CD4-positive, alpha-beta memory T cell (primary cell): ENCODE results near the gene BAHCC1. TPM values are rescaled to one million over a fixed set of nuclear protein-coding genes. Genes with fewer than 3 reads are reported as not detected.
A peak's percentile ranks its signal among the peaks of the same experiment; 100 is the strongest.

Experiments used
- CTCF ChIA-PET: fragments of 350-600 bp; sonication (Branson Sonifier 250); formaldehyde crosslinking; loops from one replicate; lab custom pipeline; 2021; ENCODE audit warnings: inconsistent platforms; ENCODE audit not compliant: partially characterized antibody; lab: Charles Lee
- POLR2A ChIA-PET: fragments of 350-600 bp; sonication (Branson Sonifier 250); formaldehyde crosslinking; loops from one replicate; lab custom pipeline; 2021; ENCODE audit not compliant: partially characterized antibody; lab: Charles Lee
- DNase-seq, 5 donors: peaks; one replicate each; pipeline versions ENCODE4 v3.0.0 to v3.0.0-alpha.2; 2020 to 2022; ENCODE audit warnings: mixed read lengths in 1 of 5
- H3K27ac ChIP-seq: one replicate; pipeline ENCODE4 v1.7.0; 2013; ENCODE audit warnings: low read depth, low read length
- H3K27me3 ChIP-seq: 2 replicates; pipeline ENCODE4 v1.7.0; 2013; ENCODE audit warnings: mild to moderate bottlenecking, low read length, moderate library complexity; ENCODE audit not compliant: insufficient read depth
- H3K36me3 ChIP-seq: 2 replicates; pipeline ENCODE4 v1.7.0; 2013; ENCODE audit warnings: mild to moderate bottlenecking, low read length, moderate library complexity; ENCODE audit not compliant: insufficient read depth
- H3K4me1 ChIP-seq: 2 replicates; pipeline ENCODE4 v1.7.0; 2013; ENCODE audit warnings: mild to moderate bottlenecking, low read length, moderate library complexity; ENCODE audit not compliant: insufficient read depth
- H3K4me3 ChIP-seq, 2 donors: one replicate each; pipeline ENCODE4 v1.7.0; 2013; ENCODE audit warnings: low read length in 2 of 2, mild to moderate bottlenecking in 1 of 2
- H3K9me3 ChIP-seq, 2 donors: one replicate each; pipeline ENCODE4 v1.7.0; 2013; ENCODE audit warnings: low read length in 2 of 2, control low read depth in 1 of 2; ENCODE audit not compliant: control insufficient read depth in 1 of 2
- H3K27ac Mint-ChIP-seq, 7 donors: one replicate each; pipeline ENCODE4 v1.8.0; 2020 to 2021; ENCODE audit warnings: mixed read lengths in 7 of 7, mild to moderate bottlenecking in 6 of 7, inconsistent platforms in 3 of 7, moderate library complexity in 3 of 7
- H3K27me3 Mint-ChIP-seq, 2 donors: one replicate each; pipeline ENCODE4 v1.8.0; 2020 to 2021; ENCODE audit warnings: mixed read lengths in 2 of 2
- H3K36me3 Mint-ChIP-seq, 2 donors: one replicate each; pipeline ENCODE4 v1.8.0; 2020 to 2021; ENCODE audit warnings: mixed read lengths in 2 of 2, inconsistent platforms in 1 of 2, mild to moderate bottlenecking in 1 of 2
- H3K4me1 Mint-ChIP-seq, 4 donors: one replicate each; pipeline ENCODE4 v1.8.0; 2020 to 2021; ENCODE audit warnings: mixed read lengths in 4 of 4, mild to moderate bottlenecking in 1 of 4
- H3K4me3 Mint-ChIP-seq, 8 donors: one replicate each; pipeline ENCODE4 v1.8.0; 2020 to 2021; ENCODE audit warnings: mixed read lengths in 8 of 8, mild to moderate bottlenecking in 7 of 8, moderate library complexity in 6 of 8, inconsistent platforms in 3 of 8
- H3K9me3 Mint-ChIP-seq, 8 donors: one replicate each; pipeline ENCODE4 v1.8.0; 2020 to 2021; ENCODE audit warnings: mixed read lengths in 8 of 8, mild to moderate bottlenecking in 5 of 8, inconsistent platforms in 3 of 8, moderate library complexity in 1 of 8
- intact Hi-C: fragments of 100-400 bp; cut with micrococcal nuclease; formaldehyde crosslinking; loops from one replicate; pipeline ENCODE4 v1.15.1; 2023
- polyA plus RNA-seq, 2 donors: library from polyadenylated mRNA; unstranded; fragments of 300-500 nt; fragmentation: Illumina TruSeq; gene quantifications; one replicate each; pipeline ENCODE4 v1.2.3, GENCODE V29; 2021
- total RNA-seq, 2 experiments: library from RNA; stranded (reverse); gene quantifications; one replicate each; pipeline ENCODE4 v1.2.3, GENCODE V29; 2021

BAHCC1 gene
- total and polyA plus RNA-seq, 4 experiments from 2014 or later: not detected

GRCh38 chr17:81400996-81401722, 5.9 kb downstream of the BAHCC1 start:
- Mint-ChIP-seq H3K27me3 (peaks cover 40 to 41% of the 10 kb centered on the region in 2 donors), H3K9me3 (peaks cover 0 to 10% (median 0%) of the 10 kb centered on the region in 8 donors), H3K4me1 (peaks cover 10 to 29% (median 17%) of the 10 kb centered on the region in 4 donors), H3K36me3 (peaks cover 0 to 3% of the 10 kb centered on the region in 2 donors), H3K27ac (no peak overlapping the region), H3K4me3 (peak overlapping the region in 1 of 8 donors; percentile 61)
- peaks cover 36% of the 10 kb centered on the region for H3K4me1 ChIP-seq
- H3K4me3 ChIP-seq: no peak overlapping the region
- no peak overlapping the region for H3K27ac ChIP-seq
- H3K36me3 ChIP-seq: no peaks in the 10 kb centered on the region
- ChIA-PET CTCF (no interaction called here), POLR2A (interaction anchor here (1.2 kb wide), 1 partner anchor 111 kb away, joined by 3 read pairs; no protein-coding TSS in a partner anchor)
- H3K27me3 ChIP-seq: peaks cover 51% of the 10 kb centered on the region
- DNase-seq: no peak
- intact Hi-C loops: no loop called here
- no peaks in the 10 kb centered on the region for H3K9me3 ChIP-seq

- no peaks in the 10 kb centered on the region for H3K9me3 ChIP-seq
- Mint-ChIP-seq H3K27ac (peak overlapping the region in 2 of 7 donors; percentile 27 to 85), H3K4me1 (peaks cover 10 to 29% (median 17%) of the 10 kb centered on the region in 4 donors), H3K9me3 (peaks cover 0 to 8% (median 0%) of the 10 kb centered on the region in 8 donors), H3K4me3 (peak overlapping the region in 1 of 8 donors; percentile 73), H3K27me3 (peaks cover 40 to 45% of the 10 kb centered on the region in 2 donors), H3K36me3 (peaks cover 0 to 3% of the 10 kb centered on the region in 2 donors)
- DNase-seq: peak in 1 of 5 donors; percentile 16
- no peaks in the 10 kb centered on the region for H3K36me3 ChIP-seq
- ChIA-PET POLR2A (interaction anchor here (1.2 kb wide), 1 partner anchor 110 kb away, joined by 3 read pairs; no protein-coding TSS in a partner anchor), CTCF (no interaction called here)
- intact Hi-C loops: no loop called here
- H3K4me3 ChIP-seq: no peak overlapping the region
- H3K4me1 ChIP-seq: peaks cover 28% of the 10 kb centered on the region
- H3K27me3 ChIP-seq: peaks cover 47% of the 10 kb centered on the region
- no peak overlapping the region for H3K27ac ChIP-seq
Measured at GRCh38 chr17:81401723-81402529, 6.7 kb downstream of the BAHCC1 start.

GRCh38 chr17:81402530-81402941, 7.3 kb downstream of the BAHCC1 start:
- Histone ChIP-seq H3K9me3 (no peaks in the 10 kb centered on the region), H3K4me1 (peaks cover 22% of the 10 kb centered on the region), H3K4me3 (no peak overlapping the region), H3K27ac (no peak overlapping the region), H3K27me3 (peaks cover 47% of the 10 kb centered on the region), H3K36me3 (no peaks in the 10 kb centered on the region)
- peaks cover 10 to 25% (median 16%) of the 10 kb centered on the region in 4 donors for H3K4me1 Mint-ChIP-seq
- H3K9me3 Mint-ChIP-seq: peaks cover 0 to 6% (median 0%) of the 10 kb centered on the region in 8 donors
- intact Hi-C loops: no loop called here
- H3K36me3 Mint-ChIP-seq: peaks cover 0 to 3% of the 10 kb centered on the region in 2 donors
- ChIA-PET CTCF (no interaction called here), POLR2A (interaction anchor here (1.2 kb wide), 1 partner anchor 110 kb away, joined by 3 read pairs; no protein-coding TSS in a partner anchor)
- H3K27me3 Mint-ChIP-seq: peaks cover 41 to 45% of the 10 kb centered on the region in 2 donors
- peak in 1 of 5 donors; percentile 17 for DNase-seq
- no peak overlapping the region for H3K27ac Mint-ChIP-seq
- no peak overlapping the region for H3K4me3 Mint-ChIP-seq

- peaks cover 41 to 43% of the 10 kb centered on the region in 2 donors for H3K27me3 Mint-ChIP-seq
Measured at GRCh38 chr17:81402981-81403467, 7.8 kb downstream of the BAHCC1 start.

GRCh38 chr17:81403671-81404534, 8.6 kb downstream of the BAHCC1 start:
- no peak overlapping the region for H3K4me3 Mint-ChIP-seq
- POLR2A ChIA-PET: no interaction called here

More at GRCh38 chr17:81402981-81403467, 7.8 kb downstream of the BAHCC1 start:
- Mint-ChIP-seq H3K36me3 (peaks cover 0 to 3% of the 10 kb centered on the region in 2 donors), H3K4me3 (no peak overlapping the region), H3K27ac (no peak overlapping the region), H3K4me1 (peaks cover 7 to 20% (median 12%) of the 10 kb centered on the region in 4 donors), H3K9me3 (peaks cover 0 to 6% (median 0%) of the 10 kb centered on the region in 8 donors)
- H3K27me3 ChIP-seq: peaks cover 44% of the 10 kb centered on the region
- H3K36me3 ChIP-seq: no peaks in the 10 kb centered on the region
- H3K27ac ChIP-seq: no peak overlapping the region
- intact Hi-C loops: no loop called here
- no peak overlapping the region for H3K4me3 ChIP-seq
- ChIA-PET CTCF (no interaction called here), POLR2A (no interaction called here)
- H3K9me3 ChIP-seq: no peaks in the 10 kb centered on the region
- DNase-seq: peak in 1 of 5 donors; percentile 9
- peaks cover 17% of the 10 kb centered on the region for H3K4me1 ChIP-seq

GRCh38 chr17:81404558-81405165, 9.4 kb downstream of the BAHCC1 start:
- ChIA-PET POLR2A (no interaction called here), CTCF (no interaction called here)
- Histone ChIP-seq H3K27me3 (peaks cover 34% of the 10 kb centered on the region), H3K27ac (no peak overlapping the region), H3K36me3 (no peaks in the 10 kb centered on the region), H3K9me3 (no peaks in the 10 kb centered on the region), H3K4me3 (no peak overlapping the region), H3K4me1 (peaks cover 7% of the 10 kb centered on the region)
- Mint-ChIP-seq H3K4me3 (no peak overlapping the region), H3K4me1 (peaks cover 3 to 14% (median 7%) of the 10 kb centered on the region in 4 donors), H3K36me3 (peaks cover 0 to 2% of the 10 kb centered on the region in 2 donors), H3K27me3 (peaks cover 42% of the 10 kb centered on the region in 2 donors), H3K27ac (peak overlapping the region in 1 of 7 donors; percentile 21), H3K9me3 (peaks cover 0 to 3% (median 0%) of the 10 kb centered on the region in 8 donors)
- intact Hi-C loops: no loop called here
- DNase-seq: no peak

More at GRCh38 chr17:81403671-81404534, 8.6 kb downstream of the BAHCC1 start:
- CTCF ChIA-PET: no interaction called here
- peaks cover 0 to 4% (median 0%) of the 10 kb centered on the region in 8 donors for H3K9me3 Mint-ChIP-seq
- no peaks in the 10 kb centered on the region for H3K9me3 ChIP-seq
- peaks cover 0 to 2% of the 10 kb centered on the region in 2 donors for H3K36me3 Mint-ChIP-seq
- no peak for DNase-seq
- peaks cover 9% of the 10 kb centered on the region for H3K4me1 ChIP-seq
- intact Hi-C loops: no loop called here
- H3K27ac ChIP-seq: no peak overlapping the region
- no peak overlapping the region for H3K4me3 ChIP-seq
- H3K27me3 Mint-ChIP-seq: peaks cover 43% of the 10 kb centered on the region in 2 donors
- peaks cover 4 to 16% (median 8%) of the 10 kb centered on the region in 4 donors for H3K4me1 Mint-ChIP-seq
- H3K27me3 ChIP-seq: peaks cover 36% of the 10 kb centered on the region
- H3K36me3 ChIP-seq: no peaks in the 10 kb centered on the region
- H3K27ac Mint-ChIP-seq: peak overlapping the region in 1 of 7 donors; percentile 21
